OCI-LY7 (cell line): ENCODE results near the gene PAQR3. TPM values are rescaled to one million over a fixed set of nuclear protein-coding genes. Genes with fewer than 3 reads are reported as not detected.

ENCODE experiments used
- BruUV-seq: library from RNA; stranded (reverse); fragments of 400-500 nt; replicated peaks from 2 replicates; lab custom pipeline; 2021; lab: Mats Ljungman, UMichigan
- CTCF ChIA-PET: fragments of 300-600 bp; sonication (Branson Sonifier 250); formaldehyde crosslinking; loops from one replicate; lab custom pipeline; 2022; ENCODE audit warnings: antibody characterized with exemption; ENCODE audit not compliant: unreplicated experiment; lab: Charles Lee
- POLR2A ChIA-PET: fragments of 300-600 bp; sonication (Branson Sonifier 250); formaldehyde crosslinking; loops from one replicate; lab custom pipeline; 2022; ENCODE audit warnings: antibody characterized with exemption; lab: Charles Lee
- DNase-seq: peaks from one replicate; pipeline ENCODE4 v3.0.0-alpha.2; 2015; ENCODE audit warnings: low spot score
- H2AFZ ChIP-seq: fragments of 200-600 bp; sonication (generic), shearing (Covaris generic); 2 replicates; pipeline ENCODE4 v1.6.1; 2014; ENCODE audit warnings: mild to moderate bottlenecking, antibody characterized with exemption, low read length, moderate library complexity
- H3K27ac ChIP-seq: fragments of 200-600 bp; sonication (generic); 2 replicates; pipeline ENCODE4 v1.5.1; 2014; ENCODE audit warnings: mixed run types, low read depth, mild to moderate bottlenecking, moderate library complexity, low read length, inconsistent platforms; ENCODE audit not compliant: poor library complexity, severe bottlenecking
- H3K36me3 ChIP-seq: fragments of 200-600 bp; sonication (generic); 2 replicates; pipeline ENCODE4 v1.6.1; 2014; ENCODE audit warnings: mild to moderate bottlenecking, antibody characterized with exemption, low read length, moderate library complexity, mixed read lengths; ENCODE audit not compliant: insufficient read depth
- H3K4me1 ChIP-seq: fragments of 200-600 bp; sonication (generic); 2 replicates; pipeline ENCODE4 v1.5.1; 2014; ENCODE audit warnings: mild to moderate bottlenecking, low read length; ENCODE audit not compliant: insufficient read depth, poor library complexity, severe bottlenecking
- H3K4me2 ChIP-seq: fragments of 200-600 bp; sonication (generic); 2 replicates; pipeline ENCODE4 v1.6.1; 2014; ENCODE audit warnings: mild to moderate bottlenecking, low read length
- H3K4me3 ChIP-seq: fragments of 200-600 bp; sonication (generic); 2 replicates; pipeline ENCODE4 v1.5.1; 2014; ENCODE audit warnings: mild to moderate bottlenecking, low read depth, low read length; ENCODE audit not compliant: poor library complexity, severe bottlenecking
- H3K79me2 ChIP-seq: fragments of 200-600 bp; sonication (generic); 2 replicates; pipeline ENCODE4 v1.6.1; 2016; ENCODE audit warnings: low read depth, mild to moderate bottlenecking, low read length, moderate library complexity, mixed read lengths; ENCODE audit not compliant: insufficient read depth
- H3K9me2 ChIP-seq: fragments of 200-600 bp; sonication (generic); 2 replicates; pipeline ENCODE4 v1.6.1; 2016; ENCODE audit warnings: mild to moderate bottlenecking, low read length, mixed read lengths; ENCODE audit not compliant: insufficient read depth
- H3K9me3 ChIP-seq: fragments of 200-600 bp; sonication (generic); 2 replicates; pipeline ENCODE4 v1.6.1; 2014; ENCODE audit warnings: mild to moderate bottlenecking, mixed run types, low read length, mixed read lengths
- H4K20me1 ChIP-seq: fragments of 200-600 bp; sonication (generic); 2 replicates; pipeline ENCODE4 v1.6.1; 2014; ENCODE audit warnings: mild to moderate bottlenecking, antibody characterized with exemption, low read length, moderate library complexity, mixed read lengths; ENCODE audit not compliant: insufficient read depth
- EZH2phosphoT487 ChIP-seq: fragments of 200-600 bp; sonication (generic); IDR thresholded peaks from 2 replicates; pipeline ENCODE4 v1.6.1; 2018; ENCODE audit warnings: low read depth, borderline replicate concordance, mild to moderate bottlenecking, mixed run types, antibody characterized with exemption, low read length, moderate library complexity, mixed read lengths
- intact Hi-C: fragments of 100-400 bp; cut with micrococcal nuclease; formaldehyde crosslinking; loops from one replicate; pipeline ENCODE4 v1.10.0; 2022; ENCODE audit not compliant: unreplicated experiment
- total RNA-seq, 2 experiments: library from RNA; depleted of rRNA in 1 of 2; stranded (reverse); fragments of >200 nt in 1 of 2; shearing (Covaris generic) in 1 of 2; gene quantifications; 2 replicates each; pipeline ENCODE4 v1.2.3, GENCODE V29; 2014 to 2022
- TF ChIP-seq, protein P1 (sequence below): fragments of 200-600 bp; sonication (generic); conservative IDR thresholded peaks from 2 replicates; pipeline ENCODE4 v1.5.1; 2014; ENCODE audit warnings: mild to moderate bottlenecking, antibody characterized with exemption, low read length, moderate library complexity, mixed read lengths

PAQR3 gene
- total RNA-seq, 2 experiments from 2014 or later, result 21.6 to 28.4 TPM

DNA sequence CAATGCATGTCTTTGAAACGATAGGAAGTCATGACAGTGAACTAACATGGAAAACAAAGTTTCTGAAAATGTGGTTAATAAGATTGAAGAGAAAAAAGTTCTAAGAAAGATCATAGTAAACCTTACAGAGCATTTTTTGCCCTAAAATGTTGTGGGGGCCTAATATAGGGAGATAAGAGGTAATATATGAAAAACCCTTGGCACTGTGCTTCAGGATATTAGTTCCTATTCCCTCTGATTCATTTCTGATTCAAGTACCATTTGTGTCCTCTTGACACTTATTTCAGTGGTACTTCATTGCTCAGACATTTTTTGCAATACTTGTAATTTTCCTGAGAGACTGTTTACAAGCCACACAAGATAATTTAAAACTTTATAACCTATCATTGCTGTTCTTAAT lies 35.1 kb downstream of the PAQR3 start:
- Histone ChIP-seq H2AFZ (no peak overlapping the region), H3K9me2 (no peaks in the 10 kb centered on the region), H3K79me2 (no peaks in the 10 kb centered on the region), H3K9me3 (no peaks in the 10 kb centered on the region), H3K4me1 (no peaks in the 10 kb centered on the region), H3K36me3 (no peaks in the 10 kb centered on the region), H4K20me1 (no peaks in the 10 kb centered on the region), H3K27ac (no peak overlapping the region), H3K4me2 (no peak overlapping the region), H3K4me3 (no peak overlapping the region)
- no TSS peak for BruUV-seq
- TF ChIP-seq, protein P1, sequence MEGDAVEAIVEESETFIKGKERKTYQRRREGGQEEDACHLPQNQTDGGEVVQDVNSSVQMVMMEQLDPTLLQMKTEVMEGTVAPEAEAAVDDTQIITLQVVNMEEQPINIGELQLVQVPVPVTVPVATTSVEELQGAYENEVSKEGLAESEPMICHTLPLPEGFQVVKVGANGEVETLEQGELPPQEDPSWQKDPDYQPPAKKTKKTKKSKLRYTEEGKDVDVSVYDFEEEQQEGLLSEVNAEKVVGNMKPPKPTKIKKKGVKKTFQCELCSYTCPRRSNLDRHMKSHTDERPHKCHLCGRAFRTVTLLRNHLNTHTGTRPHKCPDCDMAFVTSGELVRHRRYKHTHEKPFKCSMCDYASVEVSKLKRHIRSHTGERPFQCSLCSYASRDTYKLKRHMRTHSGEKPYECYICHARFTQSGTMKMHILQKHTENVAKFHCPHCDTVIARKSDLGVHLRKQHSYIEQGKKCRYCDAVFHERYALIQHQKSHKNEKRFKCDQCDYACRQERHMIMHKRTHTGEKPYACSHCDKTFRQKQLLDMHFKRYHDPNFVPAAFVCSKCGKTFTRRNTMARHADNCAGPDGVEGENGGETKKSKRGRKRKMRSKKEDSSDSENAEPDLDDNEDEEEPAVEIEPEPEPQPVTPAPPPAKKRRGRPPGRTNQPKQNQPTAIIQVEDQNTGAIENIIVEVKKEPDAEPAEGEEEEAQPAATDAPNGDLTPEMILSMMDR, result no peak
- TF ChIP-seq EZH2phosphoT487, result no peak
- DNase-seq, result no peak
- ChIA-PET CTCF (no interaction called here), POLR2A (no interaction called here)
- intact Hi-C loops, result no loop called here

DNA sequence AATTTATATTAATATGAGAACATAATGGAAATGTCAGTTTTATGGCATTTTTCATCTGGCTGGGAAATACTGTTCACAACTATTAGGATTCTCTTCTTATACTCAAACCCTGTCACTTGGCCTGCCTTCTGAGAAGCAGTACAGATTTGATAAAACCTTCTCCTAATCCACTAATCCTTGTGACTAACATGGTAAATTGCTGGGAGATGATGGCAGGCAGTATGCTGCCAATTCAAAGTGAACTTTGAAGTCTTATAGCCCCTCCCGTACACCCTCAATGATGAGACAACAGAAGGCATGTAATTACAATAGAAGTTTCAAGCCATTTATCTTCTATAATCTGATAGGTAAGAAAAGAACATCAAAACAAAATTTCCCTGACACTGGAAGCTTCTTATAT lies 36.9 kb downstream of the PAQR3 start:
- TF ChIP-seq, protein P1, result no peak
- TF ChIP-seq EZH2phosphoT487, result no peak
- H3K9me2 ChIP-seq, result no peaks in the 10 kb centered on the region
- H3K4me2 ChIP-seq, result no peak overlapping the region
- no peak for DNase-seq
- H3K79me2 ChIP-seq, result no peaks in the 10 kb centered on the region
- H4K20me1 ChIP-seq, result no peaks in the 10 kb centered on the region
- no peak overlapping the region for H2AFZ ChIP-seq
- no TSS peak for BruUV-seq
- no peaks in the 10 kb centered on the region for H3K4me1 ChIP-seq
- ChIA-PET POLR2A (no interaction called here), CTCF (no interaction called here)
- intact Hi-C loops, result no loop called here
- no peak overlapping the region for H3K4me3 ChIP-seq
- H3K27ac ChIP-seq, result no peak overlapping the region
- H3K9me3 ChIP-seq, result no peaks in the 10 kb centered on the region
- H3K36me3 ChIP-seq, result no peaks in the 10 kb centered on the region

DNA sequence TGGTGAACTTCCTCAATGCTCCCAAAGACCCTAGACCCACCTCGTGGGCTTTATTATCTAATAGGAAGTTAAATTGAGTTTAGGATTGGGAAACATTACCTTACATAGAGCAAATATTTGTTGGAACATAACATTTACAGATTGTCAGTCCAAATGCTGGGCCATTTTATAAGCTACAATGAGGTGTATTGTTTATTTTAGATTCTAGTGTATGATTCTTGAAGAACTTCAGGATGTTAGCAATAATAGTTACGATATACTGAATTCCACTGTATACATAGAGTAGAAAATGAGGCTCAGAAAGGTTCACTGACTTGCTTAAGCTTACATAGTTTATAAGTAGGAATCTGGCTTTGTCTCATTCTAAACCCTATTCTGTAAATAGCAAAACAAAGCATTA lies 37.4 kb downstream of the PAQR3 start:
- no TSS peak for BruUV-seq
- no peaks in the 10 kb centered on the region for H4K20me1 ChIP-seq
- intact Hi-C loops, result no loop called here
- no peak overlapping the region for H3K27ac ChIP-seq
- H3K4me1 ChIP-seq, result no peaks in the 10 kb centered on the region
- H2AFZ ChIP-seq, result no peak overlapping the region
- TF ChIP-seq EZH2phosphoT487, result no peak
- TF ChIP-seq, protein P1, result no peak
- H3K9me2 ChIP-seq, result no peaks in the 10 kb centered on the region
- no peak overlapping the region for H3K4me3 ChIP-seq
- H3K4me2 ChIP-seq, result no peak overlapping the region
- H3K79me2 ChIP-seq, result no peaks in the 10 kb centered on the region
- H3K36me3 ChIP-seq, result no peaks in the 10 kb centered on the region
- ChIA-PET POLR2A (no interaction called here), CTCF (no interaction called here)
- no peak for DNase-seq
- H3K9me3 ChIP-seq, result no peaks in the 10 kb centered on the region
